ENCODE measurements around the gene LRRC45.

GRCh38 chr17:82050761-82051641 lies 27.9 kb downstream of the LRRC45 start:
- TF ChIP-seq, protein P1, sequence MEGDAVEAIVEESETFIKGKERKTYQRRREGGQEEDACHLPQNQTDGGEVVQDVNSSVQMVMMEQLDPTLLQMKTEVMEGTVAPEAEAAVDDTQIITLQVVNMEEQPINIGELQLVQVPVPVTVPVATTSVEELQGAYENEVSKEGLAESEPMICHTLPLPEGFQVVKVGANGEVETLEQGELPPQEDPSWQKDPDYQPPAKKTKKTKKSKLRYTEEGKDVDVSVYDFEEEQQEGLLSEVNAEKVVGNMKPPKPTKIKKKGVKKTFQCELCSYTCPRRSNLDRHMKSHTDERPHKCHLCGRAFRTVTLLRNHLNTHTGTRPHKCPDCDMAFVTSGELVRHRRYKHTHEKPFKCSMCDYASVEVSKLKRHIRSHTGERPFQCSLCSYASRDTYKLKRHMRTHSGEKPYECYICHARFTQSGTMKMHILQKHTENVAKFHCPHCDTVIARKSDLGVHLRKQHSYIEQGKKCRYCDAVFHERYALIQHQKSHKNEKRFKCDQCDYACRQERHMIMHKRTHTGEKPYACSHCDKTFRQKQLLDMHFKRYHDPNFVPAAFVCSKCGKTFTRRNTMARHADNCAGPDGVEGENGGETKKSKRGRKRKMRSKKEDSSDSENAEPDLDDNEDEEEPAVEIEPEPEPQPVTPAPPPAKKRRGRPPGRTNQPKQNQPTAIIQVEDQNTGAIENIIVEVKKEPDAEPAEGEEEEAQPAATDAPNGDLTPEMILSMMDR (conservative IDR thresholded peaks at IDR 0.05; ENCODE audit: low read depth in 2 of 2), result no peak
- TF ChIP-seq POLR2AphosphoS5 (IDR thresholded peaks at IDR 0.05; ENCODE audit: low read depth), result no peak
- no peak for TF ChIP-seq EZH2 (IDR thresholded peaks at IDR 0.05; ENCODE audit: low read depth, unreplicated experiment)
- no peak for TF ChIP-seq JUNB (IDR thresholded peaks at IDR 0.05; ENCODE audit: unreplicated experiment)
- no peak for TF ChIP-seq REST (IDR thresholded peaks at IDR 0.05; ENCODE audit: unreplicated experiment)
